Uterine smooth muscle cell (primary cell): Measurements from ENCODE around the gene CHEK1. TPM values are rescaled to one million over a fixed set of nuclear protein-coding genes. Genes with fewer than 3 reads are reported as not detected.

Experiments
- total RNA-seq: library from RNA; depleted of rRNA; stranded (reverse); fragments of >200 nt; gene quantifications from 2 replicates; pipeline ENCODE4 v1.2.3, GENCODE V29; 2014

The CHEK1 gene
- 28.0 and 61.2 TPM in 2 replicates for total RNA-seq

DNA sequence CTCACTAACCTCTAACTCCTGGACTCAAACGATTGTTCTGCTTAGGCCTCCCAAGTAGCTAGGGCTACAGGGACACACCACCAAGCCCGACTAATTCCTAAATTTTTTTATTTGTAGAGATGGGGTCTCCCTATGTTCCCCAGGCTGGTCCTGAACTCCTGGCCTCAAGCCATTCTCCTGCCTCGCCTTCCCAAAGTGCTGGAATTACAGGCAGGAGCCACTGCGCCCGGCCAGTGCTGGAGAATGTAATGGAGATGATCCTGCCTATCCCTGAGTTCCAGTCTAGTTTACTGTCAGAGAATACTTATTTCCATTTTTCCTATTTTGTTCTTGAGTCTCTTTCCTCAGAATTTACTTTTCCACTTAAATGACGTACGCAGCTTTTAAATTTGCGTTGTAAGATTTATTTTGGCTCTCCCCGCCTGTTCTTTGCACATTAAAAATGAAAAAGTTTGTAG, at the start of gene CHEK1:
Gene CHEK1, plus strand, starts transcription at position 408 of the 458 bp plus-strand sequence. CDS start 1,606 bp downstream, outside the sequence.

DNA sequence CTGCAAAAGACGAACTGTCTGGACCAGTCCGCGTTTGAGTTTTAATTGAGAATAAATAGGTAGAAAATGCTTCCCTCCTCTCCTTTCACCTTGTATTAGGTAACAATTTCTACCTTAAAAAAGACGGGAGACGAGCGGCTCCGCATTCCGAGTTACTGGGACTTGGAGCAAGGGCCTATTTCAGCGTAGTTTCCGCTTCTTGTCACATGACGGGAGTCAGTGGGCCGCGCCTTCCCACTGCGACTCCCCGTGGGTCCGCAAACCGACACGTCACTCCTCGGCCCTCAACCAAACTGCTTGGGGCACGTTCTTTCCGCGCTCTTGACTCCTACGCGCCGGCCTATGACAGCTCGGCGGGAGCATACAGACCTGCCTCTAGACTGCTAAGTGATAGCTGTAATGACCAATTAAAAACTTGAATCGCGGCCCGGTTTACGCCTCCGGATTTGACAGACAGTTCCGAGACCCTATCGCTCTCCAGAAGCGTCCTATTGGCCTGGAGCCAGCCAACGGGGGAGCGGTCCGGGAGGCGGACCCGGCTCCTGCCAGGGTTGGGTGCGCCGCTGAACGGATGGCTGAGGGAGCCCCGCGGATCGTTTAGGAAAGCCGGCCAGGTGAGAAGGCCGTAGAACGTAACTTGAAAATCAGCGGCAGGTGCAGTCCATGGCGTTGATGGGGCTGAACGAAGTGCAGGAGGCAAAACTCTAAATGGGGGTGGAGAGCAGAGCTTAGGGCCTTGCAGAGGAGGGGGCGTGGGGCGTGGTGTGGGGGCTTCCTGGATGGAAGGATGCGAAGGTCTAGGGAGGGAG, 32.5 kb upstream of the CHEK1 start, which contains the start of gene STT3A:
Gene STT3A, plus strand, starts transcription at position 548 of the 809 bp plus-strand sequence. CDS start 3,064 bp downstream, outside the sequence.

DNA sequence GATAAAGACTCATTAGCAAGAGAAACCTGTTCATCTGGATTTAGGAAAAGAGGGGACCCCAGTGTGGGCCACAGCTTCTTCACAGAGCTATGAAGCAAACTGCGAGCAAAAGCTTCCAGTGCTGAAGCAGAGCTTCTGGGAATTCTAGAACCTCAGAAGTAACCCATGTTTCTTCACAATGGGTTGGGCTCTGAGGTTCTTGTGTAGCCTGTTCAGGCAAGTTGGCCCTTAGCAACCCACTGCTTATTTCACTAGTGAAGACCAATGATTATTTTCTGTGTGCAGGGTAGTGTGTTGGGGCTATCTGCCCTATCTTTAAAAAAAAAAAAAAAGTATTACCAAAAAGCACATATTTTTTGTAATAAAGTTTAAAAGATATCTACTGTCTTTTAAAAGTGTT, 55.8 kb downstream of the CHEK1 start, which contains the start of gene ACRV1:
Gene ACRV1, minus strand, starts transcription at position 101 of the 400 bp plus-strand sequence. Its CDS starts 67 bp downstream, at position 34.

Other genes starting within 250 kb of the CHEK1 start
- 59.5 and 78.5 TPM in 2 replicates for gene FEZ1, start 128.9 kb upstream of the CHEK1 start, total RNA-seq
- 89.2 and 106 TPM in 2 replicates for gene EI24, start 55.7 kb upstream of the CHEK1 start, total RNA-seq
- gene STT3A, start 32.3 kb upstream of the CHEK1 start, total RNA-seq = 274 and 300 TPM in 2 replicates
- gene ACRV1, start 55.7 kb downstream of the CHEK1 start, total RNA-seq = not detected in 2 replicates
- gene PATE1, start 121.1 kb downstream of the CHEK1 start, total RNA-seq = not detected in 2 replicates
- gene PATE2, start 153.7 kb downstream of the CHEK1 start, total RNA-seq = 0.12 and 0.22 TPM in 2 replicates
- not detected in 2 replicates for gene PATE3, start 163.0 kb downstream of the CHEK1 start, total RNA-seq
- gene PATE4, start 208.2 kb downstream of the CHEK1 start, total RNA-seq = not detected in 2 replicates